ENCODE results near the gene NRBF2. TPM values are rescaled to one million over a fixed set of nuclear protein-coding genes. Genes with fewer than 3 reads are reported as not detected.

NRBF2 gene
- total and polyA plus RNA-seq, 9 of the 15 experiments (the other 6 are each of a cell fraction or from before 2014, with no cell fraction given), result 20.8 to 52.1 (median 30.5) TPM

DNA sequence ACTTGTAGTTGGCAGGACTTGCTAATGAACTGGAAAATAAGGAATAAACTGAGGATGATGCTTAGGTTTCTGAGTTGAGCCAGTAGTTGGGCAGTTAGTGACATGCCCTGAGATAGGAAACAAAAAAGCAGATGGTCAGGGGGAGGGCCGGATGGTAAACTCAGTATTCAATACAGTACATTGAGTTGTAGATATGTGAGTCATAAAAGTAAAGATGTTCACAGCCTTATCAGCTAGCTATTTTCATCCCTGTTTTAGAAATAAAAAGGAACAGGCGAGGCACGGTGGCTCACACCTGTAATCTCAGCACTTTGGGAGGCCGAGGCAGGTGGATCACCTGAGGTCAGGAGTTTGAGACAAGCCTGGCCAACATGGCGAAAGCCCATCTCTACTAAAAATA lies 22.2 kb upstream of the NRBF2 start (continued):
- no peak for TF ChIP-seq MITF (IDR thresholded peaks at IDR 0.05)
- TF ChIP-seq, protein P1, sequence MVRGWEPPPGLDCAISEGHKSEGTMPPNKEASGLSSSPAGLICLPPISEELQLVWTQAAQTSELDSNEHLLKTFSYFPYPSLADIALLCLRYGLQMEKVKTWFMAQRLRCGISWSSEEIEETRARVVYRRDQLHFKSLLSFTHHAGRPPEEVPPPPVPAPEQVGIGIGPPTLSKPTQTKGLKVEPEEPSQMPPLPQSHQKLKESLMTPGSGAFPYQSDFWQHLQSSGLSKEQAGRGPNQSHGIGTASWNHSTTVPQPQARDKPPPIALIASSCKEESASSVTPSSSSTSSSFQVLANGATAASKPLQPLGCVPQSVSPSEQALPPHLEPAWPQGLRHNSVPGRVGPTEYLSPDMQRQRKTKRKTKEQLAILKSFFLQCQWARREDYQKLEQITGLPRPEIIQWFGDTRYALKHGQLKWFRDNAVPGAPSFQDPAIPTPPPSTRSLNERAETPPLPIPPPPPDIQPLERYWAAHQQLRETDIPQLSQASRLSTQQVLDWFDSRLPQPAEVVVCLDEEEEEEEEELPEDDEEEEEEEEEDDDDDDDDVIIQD (CRISPR knock-in tag; IDR thresholded peaks at IDR 0.05), result no peak
- no peak for TF ChIP-seq ERF (CRISPR knock-in tag; IDR thresholded peaks at IDR 0.05)
- TF ChIP-seq, protein P2, sequence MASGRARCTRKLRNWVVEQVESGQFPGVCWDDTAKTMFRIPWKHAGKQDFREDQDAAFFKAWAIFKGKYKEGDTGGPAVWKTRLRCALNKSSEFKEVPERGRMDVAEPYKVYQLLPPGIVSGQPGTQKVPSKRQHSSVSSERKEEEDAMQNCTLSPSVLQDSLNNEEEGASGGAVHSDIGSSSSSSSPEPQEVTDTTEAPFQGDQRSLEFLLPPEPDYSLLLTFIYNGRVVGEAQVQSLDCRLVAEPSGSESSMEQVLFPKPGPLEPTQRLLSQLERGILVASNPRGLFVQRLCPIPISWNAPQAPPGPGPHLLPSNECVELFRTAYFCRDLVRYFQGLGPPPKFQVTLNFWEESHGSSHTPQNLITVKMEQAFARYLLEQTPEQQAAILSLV (tag; IDR thresholded peaks at IDR 0.05), result no peak
- TF ChIP-seq SOX6 (IDR thresholded peaks at IDR 0.05), result peak; percentile 81
- TF ChIP-seq FOSL1 (tag; conservative IDR thresholded peaks at IDR 0.05), result peak; percentile 90
- TF ChIP-seq HEY1 (CRISPR knock-in tag; IDR thresholded peaks at IDR 0.05; ENCODE audit: borderline replicate concordance), result no peak
- no peak for TF ChIP-seq TSHZ1 (CRISPR knock-in tag; IDR thresholded peaks at IDR 0.05)
- TF ChIP-seq TSC22D4 (tag; IDR thresholded peaks at IDR 0.05), result no peak
- no peak for TF ChIP-seq MCM3 (IDR thresholded peaks at IDR 0.05)
- no peak for TF ChIP-seq THRB (CRISPR knock-in tag; conservative IDR thresholded peaks at IDR 0.05)
- TF ChIP-seq SNRNP70 (optimal IDR thresholded peaks at IDR 0.05; ENCODE audit: low read depth, low read length), result no peak
- no peak for TF ChIP-seq RBFOX2 (IDR thresholded peaks at IDR 0.05; ENCODE audit: low read depth, low read length)
- TF ChIP-seq CEBPB (tag; IDR thresholded peaks at IDR 0.05), result no peak
- TF ChIP-seq ELF4 (CRISPR knock-in tag; IDR thresholded peaks at IDR 0.05), result no peak
- no peak for TF ChIP-seq ATF7 (IDR thresholded peaks at IDR 0.05)
- TF ChIP-seq SMARCA4 (IDR thresholded peaks at IDR 0.05), result peak; percentile 94
- TF ChIP-seq KLF13 (tag; IDR thresholded peaks at IDR 0.05; ENCODE audit: borderline replicate concordance, low read depth), result no peak
- TF ChIP-seq ZNF197 (CRISPR knock-in tag; IDR thresholded peaks at IDR 0.05; ENCODE audit: low read depth), result no peak
- no peak for TF ChIP-seq BRF1 (IDR thresholded peaks at IDR 0.05; ENCODE audit: borderline replicate concordance, extremely low read depth, insufficient read length)
- no peak for TF ChIP-seq ZFP36 (IDR thresholded peaks at IDR 0.05; ENCODE audit: low read depth, low read length, partially characterized antibody)
- TF ChIP-seq KLF10 (CRISPR knock-in tag; IDR thresholded peaks at IDR 0.05), result no peak
- TF ChIP-seq PML (IDR thresholded peaks at IDR 0.05; ENCODE audit: low read length), result peak; percentile 65
